HG02678 (cell line): Measurements from ENCODE around the gene DNAH3.
"Not testable (repeated sequence)": the region's sequence is repeated elsewhere in the genome, so short reads cannot be mapped to it uniquely, and the experiment has no call there.

Experiments used
- ATAC-seq: cut with Tn5 transposase; IDR thresholded peaks from one replicate; pipeline ENCODE4 v1.9.1; 2021; ENCODE audit warnings: mild to moderate bottlenecking, moderate library complexity; ENCODE audit not compliant: unreplicated experiment

DNAH3 gene

DNA sequence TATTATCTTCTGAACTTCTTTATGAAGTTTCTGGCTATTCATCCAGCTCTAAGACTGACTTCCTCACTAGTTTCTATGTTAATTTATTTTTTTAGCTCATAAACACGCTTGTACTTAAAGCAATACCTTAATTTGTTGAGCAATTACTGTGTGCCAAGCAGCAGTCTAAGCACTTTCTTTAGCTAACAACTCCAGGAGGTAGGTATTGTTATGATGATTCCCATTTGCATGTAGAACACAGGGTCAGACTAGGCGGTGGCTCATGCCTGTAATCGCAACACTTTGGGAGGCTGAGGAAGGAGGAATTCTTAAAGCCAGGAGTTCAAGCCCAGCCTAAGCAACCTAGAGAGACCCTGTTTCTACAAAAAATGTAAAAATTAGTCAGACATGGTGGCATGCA lies 19.8 kb downstream of the DNAH3 start:
- no peak for ATAC-seq

DNA sequence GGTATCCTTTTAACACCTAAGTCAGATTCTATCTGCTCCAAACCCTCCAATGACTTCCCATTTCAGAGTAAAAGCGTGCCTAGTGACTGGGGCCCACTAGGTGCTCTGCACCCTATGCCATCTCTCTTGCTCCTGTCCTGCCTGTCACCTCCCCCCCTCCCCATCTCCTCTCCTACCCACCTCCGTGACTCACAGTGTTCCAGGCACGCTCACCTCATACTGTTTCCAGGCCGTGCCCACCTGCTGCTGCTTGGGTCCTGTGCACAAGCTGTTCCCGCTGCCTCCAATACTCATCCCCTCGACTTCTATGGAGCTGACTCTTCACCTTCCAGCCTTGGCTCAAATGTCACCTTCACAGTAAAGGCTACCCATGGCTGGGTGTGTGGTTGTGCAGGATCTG lies 21.7 kb downstream of the DNAH3 start:
- no peak for ATAC-seq

DNA sequence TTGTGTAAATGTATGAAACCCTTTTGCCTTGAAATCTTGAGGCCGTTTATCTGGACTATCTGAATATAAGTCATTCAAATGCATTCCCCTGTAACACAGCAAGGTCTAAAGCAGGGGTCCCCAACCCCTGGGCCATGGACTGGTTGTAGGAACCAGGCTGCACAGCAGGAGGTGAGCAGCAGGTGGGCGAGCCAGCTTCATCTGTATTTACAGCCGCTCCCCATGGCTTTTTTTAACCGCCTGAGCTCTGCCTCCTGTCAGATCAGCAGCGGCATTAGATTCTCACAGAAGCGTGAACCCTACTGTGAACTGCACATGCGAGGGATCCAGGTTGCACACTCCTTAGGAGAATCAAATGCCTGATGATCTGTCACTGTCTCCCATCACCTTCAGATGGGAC lies 24.1 kb downstream of the DNAH3 start:
- ATAC-seq, result no peak

DNA sequence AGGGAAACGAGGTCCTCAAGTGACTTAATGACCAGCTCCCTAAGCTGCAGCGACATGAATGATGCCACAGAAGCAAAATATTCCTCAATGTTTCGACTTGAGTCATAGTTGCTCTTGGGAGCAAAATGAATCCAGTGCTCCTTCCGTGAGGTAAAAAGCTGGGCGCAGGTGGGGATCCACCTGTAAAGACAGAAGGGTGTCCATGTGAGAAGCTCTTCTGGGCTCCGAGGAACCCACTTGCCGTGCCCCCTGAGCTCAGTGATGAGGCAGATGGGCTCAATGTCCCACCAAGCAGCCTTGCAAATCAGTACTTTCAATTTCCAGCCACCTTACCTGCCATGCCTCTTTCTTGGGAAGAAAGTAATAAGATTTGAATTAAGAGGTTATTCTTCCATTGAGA lies 25.5 kb downstream of the DNAH3 start:
- no peak for ATAC-seq

DNA sequence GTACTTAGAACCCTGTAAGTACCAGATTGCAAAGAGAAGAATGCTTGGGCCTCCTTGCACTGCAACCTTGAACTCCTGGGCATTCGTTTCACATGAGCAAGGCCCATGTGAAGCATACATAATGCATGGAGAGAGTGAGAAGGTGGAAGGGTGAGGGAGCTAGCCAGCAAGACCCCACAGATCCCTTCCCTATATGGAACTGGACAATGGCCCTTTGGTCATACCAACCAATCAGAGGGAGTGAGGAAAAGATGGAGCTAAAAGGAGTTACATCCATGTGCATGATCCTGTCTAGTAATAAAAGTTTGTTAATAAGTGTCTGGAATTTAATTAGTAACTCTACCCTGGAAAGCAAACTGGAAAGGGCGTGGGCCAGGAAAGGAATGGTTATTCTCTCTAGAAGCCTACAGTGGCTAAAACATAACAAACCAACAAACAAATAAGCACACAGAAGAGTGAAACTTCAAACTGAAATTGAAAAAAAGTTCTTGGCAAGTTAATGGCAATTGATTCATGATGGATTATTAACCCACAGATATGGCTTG lies 29.6 kb downstream of the DNAH3 start:
- no peak for ATAC-seq

DNA sequence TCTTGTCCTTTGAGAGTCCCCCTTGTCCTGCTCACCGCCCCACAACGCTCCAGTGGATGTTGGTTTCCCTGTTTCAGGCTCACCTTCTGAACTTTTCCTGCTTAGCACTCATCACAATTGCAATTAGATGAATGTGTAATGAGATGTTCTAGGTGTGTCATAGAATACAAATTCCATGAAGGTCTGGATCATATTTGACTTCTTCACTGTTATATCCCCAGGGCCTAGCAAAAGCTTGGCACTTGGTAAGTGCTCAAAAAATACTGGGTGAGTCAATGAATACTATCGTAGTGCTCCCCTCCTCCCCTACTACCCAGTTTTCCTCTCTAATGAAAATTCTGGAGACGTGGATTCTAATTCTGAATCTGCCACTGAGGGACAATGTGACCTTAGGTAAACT lies 33.1 kb downstream of the DNAH3 start:
- no peak for ATAC-seq

DNA sequence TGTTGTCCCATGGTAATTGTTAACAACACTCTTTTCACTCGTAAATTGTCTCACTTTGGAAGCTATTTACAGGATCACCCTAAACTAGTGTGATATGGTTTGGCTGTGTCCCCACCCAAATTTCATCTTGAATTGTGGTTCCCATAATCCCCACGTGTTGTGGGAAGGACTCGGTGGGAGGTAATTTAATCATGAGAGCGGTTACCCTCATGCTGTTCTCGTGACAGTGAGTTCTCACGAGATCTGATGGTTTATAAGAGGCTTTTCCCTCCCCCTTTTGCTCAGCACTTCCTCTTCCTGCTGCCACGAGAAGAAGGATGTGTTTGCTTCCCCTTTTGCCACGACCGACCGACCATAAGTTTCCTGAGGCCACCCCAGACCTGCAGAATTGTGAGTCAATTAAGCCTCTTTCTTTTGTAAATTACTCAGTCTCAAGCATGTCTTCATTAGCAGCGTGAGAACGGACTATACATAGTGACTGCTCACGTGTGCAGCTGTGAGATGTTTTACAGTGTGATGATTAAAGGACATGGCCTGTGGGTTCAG lies 34.4 kb downstream of the DNAH3 start:
- ATAC-seq, result no peak

DNA sequence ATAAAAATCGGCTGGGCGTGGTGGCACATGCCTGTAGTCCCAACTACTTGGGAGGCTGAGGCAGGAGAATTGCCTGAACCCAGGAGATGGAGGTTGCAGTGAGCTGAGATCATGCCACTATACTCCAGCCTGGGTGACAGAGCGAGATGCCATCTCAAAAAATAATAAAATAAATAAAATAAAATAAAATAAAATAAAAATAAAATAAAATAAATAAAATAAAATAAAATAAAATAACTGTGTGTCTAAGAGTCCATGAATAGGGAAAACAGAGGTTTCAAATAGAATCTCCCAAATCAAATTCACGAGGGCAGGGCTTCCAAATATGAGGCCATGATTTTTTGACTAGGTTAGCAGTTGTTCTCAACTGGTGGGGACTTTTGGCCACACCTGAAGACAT lies 35.1 kb downstream of the DNAH3 start:
- ATAC-seq, result not testable (repeated sequence)

DNA sequence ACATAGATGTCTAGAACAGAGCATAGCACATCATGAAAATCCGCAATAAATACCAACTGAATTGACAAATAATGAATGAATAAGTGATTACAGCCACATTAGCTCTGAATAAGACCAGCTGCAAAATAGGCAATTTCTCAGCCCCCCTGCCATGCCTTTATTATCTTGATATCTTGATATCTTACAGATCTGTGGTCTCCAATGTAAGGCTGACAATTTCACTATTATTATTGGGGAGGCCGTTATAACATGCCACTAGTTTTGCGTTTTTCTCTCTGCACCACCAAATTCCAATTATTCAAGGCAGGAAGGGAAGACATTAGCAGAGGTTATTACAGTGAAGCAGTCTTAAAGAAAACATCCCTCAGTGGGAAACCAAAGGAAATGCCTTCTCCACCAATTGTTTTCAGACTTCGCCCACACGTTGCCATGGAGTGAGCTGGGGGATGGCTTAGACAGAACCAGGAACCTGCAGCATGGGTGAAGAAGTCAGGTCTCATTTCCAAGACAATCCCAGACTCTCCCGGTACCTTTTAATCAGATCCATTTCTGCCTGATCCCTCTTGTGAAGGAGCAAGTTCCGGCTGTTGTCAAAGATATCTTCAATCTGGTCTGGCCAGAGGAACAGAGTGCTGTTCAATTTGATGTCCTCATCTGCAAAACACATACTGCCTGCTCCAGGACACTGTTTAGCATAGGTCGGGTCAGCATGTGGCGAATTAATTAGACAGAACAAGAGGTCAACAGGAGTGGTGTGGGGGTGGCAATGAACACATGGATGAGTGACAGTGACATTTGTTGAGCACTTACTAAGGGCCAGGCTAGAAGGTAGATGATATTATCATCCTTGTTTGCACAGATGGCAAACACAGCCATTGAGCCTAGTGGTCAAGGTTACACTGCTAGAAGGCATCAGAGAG lies 46.4 kb downstream of the DNAH3 start:
- no peak for ATAC-seq

DNA sequence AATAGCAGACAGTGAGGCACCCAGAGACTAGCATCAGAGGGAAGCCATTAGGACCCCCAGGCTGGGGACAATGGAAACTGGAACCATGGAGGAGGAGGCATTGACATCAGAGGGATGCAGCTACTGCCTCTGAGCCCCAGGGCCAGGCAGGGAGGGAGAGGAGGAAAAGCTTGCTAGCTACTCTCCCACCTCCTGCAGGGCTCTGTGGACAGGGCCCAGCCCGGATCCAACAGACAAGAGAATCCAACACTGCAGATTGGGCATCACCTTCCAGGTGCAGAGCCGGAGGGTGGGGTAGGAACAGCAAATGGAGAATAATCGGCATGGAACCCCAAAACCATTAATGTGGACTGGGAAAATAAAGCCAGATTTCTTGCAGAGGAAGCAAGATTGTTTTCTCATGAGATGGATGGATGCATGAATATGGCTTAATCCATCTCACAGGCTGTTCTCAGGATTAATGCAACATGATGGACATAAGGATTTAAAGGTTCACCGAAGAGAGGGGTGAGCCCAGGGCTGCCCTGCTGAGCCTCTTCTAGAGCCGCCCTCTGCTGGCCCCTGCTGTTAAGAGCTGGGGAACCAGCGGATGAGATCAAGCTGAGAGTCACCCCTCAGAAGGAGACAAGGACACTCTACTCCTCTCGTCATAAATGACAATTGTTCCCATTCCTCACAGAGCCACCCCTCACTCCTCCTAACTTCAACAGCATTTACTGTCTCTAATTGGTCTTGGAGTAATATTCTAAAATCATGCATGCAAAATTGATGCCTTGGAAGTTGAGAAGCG lies 48.8 kb downstream of the DNAH3 start:
- no peak for ATAC-seq

DNA sequence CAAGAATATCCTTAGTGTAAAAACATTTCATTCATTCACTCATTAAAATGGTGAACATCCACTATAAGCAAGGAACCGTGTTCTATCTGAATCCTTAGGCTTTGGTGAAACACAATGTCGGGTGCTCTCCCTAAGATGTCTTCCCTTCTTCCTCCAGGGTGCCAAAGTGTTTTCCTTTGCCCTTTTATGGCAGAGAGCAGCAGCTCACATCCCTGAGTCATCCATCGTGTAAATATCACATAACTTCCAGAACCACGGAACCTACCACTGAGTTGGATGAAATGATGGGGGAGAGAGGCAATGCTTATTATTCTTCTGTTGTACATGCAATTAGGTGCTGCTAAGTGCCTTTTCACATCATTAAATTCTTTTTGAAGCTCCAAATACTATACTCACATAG lies 50.2 kb downstream of the DNAH3 start:
- ATAC-seq, result no peak

DNA sequence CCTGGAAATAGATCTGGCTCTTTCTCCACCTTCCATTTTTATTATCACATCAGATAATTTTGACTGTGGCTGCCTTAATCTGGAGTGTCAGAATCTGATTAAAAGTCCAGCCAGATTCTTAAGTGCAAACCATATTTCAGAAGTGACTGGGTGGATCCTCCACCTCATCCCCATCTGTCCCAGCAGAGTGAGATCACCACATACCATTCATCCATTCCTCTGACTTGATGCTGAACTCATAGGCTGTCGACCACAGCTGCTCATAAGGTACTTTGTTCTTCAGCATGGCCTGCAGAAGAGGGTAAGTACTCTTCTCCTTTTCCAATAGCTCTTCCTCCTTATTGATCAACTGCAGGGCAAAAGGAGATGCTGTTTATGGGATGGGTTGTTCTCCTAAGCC lies 53.5 kb downstream of the DNAH3 start:
- no peak for ATAC-seq

DNA sequence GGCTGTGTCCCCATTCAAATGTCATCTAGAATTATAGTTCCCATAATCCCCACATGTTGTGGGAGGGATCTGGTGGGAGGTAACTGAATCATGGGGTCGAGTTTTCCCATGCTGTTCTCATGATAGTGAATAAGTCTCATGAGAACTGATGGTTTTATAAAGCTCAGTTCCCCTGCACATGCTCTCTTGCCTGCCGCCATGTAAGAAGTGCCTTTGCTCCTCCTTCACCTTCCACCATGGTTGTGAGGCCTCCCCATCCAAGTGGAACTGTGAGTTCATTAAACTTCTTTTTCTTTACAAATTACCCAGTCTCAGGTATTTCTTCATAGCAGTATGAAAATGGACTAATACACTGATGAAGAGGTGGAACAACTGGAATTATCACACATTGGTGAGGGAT lies 55.9 kb downstream of the DNAH3 start:
- ATAC-seq, result not testable (repeated sequence)

DNA sequence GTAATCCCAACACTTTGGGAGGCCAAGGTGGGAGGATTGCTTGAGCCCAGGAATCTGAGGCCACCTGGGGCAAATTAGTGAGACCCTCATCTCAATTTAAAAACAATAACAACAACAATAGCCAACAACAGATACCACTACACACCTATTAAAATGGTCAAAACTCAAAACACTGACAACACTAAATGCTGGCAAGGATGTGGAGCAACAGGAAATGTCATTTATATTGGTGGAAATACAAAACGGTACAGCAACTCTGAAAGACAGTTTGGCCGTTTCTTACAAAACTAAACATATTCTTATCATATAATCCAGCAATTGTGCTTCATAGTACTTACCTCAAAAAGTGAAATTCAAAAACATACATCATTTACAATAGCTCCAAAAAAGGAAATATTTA lies 57.7 kb downstream of the DNAH3 start:
- no peak for ATAC-seq

DNA sequence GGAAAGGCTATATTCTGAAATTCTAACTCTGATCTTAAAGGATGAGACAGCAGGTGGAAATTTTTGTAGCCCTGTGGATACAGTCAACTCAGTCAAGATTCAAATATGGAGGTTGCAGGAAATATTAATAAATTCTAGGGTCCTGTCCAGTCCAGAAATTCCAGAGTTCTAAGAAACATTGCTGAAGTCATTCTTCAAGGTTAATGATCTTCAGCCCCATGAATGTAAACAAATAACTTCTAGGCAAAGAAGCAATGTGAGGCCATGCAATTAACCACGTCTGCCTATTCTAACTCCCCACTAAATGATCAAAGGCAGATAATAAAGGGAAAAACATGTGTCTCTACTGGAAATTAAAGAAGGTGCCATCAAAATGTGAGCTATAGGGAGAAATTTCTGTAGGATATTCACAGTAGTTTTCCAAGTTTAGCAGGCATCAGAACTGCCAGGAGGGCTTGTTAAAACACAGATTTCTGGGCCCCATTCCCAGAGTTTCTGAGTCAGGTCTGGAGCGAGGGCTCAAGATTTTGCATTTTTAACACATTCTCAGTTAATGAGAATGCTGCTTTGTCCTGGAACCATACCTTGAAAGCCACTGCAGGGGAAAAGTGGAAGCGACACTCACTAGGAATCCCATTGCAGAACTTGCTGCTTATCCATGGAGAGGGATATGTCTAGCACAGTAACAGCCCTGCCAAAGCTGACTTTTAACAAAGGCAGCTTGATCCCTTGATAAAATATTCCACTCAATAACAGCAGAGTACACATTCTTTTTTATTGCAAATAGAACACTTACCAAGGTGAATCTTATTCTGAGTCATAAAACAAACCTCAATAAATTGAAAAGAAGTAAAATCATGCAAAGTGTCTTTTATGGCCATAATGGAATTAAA lies 61.8 kb downstream of the DNAH3 start:
- no peak for ATAC-seq

DNA sequence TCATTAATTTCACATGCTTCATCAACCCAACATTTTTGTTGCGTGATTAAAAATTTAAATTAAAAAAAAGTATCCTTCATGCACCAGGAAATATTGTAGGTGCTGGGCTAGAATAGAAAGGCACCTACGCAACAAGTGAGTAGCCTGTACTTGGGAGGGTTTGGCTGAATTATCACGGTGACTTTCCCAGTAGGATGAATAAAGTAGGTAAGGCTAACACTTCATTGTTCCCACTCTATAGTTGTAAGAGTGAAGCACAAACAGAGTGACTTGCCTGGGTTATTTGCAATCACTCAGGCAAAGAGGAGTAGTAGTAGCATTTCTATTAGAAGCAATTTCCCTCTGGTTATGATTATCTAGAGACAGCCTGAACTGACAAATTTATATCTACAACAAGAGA lies 62.5 kb downstream of the DNAH3 start:
- no peak for ATAC-seq

DNA sequence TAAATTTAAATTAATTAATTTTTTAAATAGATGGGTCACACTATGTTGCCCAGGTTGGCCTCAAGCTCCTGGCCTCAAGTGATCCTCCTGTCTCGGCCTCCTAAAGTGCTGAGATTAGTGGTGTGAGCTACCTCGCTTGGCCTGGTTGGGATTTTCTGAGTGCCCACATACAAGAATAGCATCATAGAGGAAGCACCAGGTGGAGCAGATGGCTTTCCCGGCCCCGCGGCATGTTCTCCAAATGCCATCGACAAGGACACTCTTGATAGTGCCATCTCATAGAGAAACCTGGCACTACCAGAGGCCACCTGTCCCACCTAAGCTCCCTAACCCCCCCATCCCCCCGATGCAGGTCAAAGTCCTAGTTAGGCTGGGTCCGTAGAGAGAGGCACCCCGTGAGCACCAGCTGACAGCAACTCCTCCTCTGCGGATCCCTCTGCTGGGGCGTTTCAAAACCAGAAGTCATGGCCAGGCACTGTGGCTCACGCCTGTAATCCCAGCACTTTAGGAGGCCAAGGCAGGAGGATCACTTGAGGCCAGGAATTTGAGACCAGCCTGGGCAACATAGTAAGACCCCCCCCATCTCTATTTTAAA lies 65.9 kb downstream of the DNAH3 start:
- ATAC-seq, result no peak

DNA sequence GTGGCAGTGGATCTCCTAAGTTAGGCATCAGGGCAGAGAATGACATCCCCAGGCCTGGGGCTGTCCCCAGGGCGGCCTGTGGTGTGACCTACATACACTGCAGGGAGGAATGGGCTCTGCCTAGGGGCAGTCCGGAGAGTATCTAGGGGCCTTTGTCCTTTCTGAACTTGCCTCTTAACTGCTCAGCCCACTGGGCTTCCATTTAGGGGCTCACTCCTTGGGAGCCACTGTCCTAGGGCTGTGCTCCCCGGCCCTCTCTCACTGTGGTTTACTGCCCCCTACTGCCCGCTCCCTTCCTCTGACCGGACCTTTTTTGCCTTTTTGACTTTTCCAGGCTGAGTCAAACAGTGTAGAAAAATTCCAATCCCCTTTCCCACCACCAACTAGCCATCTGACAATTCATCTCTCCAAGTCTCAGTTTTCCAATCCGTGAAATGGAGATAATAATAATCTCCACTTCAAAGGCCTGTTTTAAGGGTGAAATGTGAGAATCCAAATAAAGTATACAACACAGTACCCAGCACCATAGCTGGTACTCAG lies 66.8 kb downstream of the DNAH3 start:
- ATAC-seq, result no peak

DNA sequence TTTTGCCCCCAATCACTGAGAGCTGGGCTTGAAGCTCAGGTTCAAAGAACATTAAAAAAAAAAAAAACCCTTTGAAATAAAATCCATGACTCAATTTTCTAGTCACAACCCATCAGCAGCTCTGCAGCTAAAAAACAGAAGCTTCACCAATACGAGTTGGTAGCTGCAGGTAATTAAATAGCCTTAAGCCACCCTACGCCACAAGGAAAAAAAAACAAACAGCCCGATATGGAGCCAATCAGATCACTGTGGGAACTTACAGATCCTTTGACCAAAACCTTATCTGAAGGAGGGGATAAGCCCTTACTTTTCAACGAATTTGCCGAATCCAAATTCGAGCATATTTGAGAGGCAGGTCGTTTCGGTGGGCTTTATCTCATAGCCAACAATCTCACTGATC lies 69.3 kb downstream of the DNAH3 start:
- ATAC-seq, result no peak

DNA sequence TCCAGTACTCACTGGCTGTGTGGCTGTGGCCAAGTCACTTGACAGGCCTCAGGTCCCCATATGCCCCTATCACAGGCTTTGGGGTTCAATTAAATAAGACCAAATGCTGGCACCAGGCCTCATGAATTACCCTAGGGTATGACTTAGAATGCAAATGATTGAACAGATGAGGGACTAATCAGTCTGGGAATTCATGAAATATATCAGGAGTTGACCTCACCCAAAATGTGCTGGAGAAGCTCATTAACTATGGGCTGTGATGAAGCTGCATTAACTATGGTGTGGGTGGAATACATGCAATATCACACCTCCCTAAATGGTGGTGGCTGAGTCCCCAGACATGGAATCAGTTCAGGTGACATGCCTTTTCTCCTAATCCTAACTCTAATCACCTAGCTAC lies 72.1 kb downstream of the DNAH3 start:
- ATAC-seq, result no peak
